HG03045 (cell line): ENCODE results near the gene DPYD.
"Not testable (repeated sequence)": the region's sequence is repeated elsewhere in the genome, so short reads cannot be mapped to it uniquely, and the experiment has no call there.

Experiments used
- ATAC-seq: cut with Tn5 transposase; IDR thresholded peaks from one replicate; pipeline ENCODE4 v1.9.1; 2021; ENCODE audit warnings: mild to moderate bottlenecking, moderate library complexity; ENCODE audit not compliant: unreplicated experiment

Gene DPYD

DNA sequence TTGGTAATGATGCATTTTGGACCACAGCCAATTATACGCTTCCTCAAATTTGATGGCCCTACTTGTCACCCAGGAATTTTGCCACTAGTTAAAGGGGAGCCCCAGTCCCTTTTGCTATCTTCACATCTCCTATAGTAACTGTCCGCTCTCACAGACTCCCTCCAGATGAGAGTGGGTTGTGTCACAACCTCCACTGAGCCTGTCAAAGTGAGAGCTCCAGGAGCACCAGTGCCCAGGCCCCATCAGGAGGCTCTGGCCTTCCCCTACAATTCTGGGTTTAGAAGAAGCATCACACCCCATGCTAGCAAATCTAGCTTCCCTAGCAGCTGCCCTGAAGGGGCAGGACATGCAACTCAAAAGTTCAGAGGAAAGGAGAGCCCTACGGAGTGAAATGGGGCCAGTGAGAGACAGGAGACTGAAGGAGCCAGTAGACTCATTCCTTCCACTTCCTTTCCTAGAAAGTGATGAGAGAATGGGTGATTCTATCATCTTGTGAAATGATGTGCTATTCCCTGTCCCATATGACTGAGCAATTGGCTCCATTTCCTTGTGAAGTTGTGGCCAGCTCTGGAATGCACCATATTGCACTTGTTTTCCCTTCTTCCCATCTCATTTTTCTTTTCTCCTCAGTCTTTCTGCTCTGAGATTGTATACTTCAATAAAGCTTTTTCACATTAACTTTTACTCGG lies 541.3 kb downstream of the DPYD start:
- ATAC-seq, result no peak

- no peak for ATAC-seq
These were observed 542.2 kb downstream of the DPYD start for GRCh38 chr1:97378596-97378995.

- no peak for ATAC-seq
These were observed 543.3 kb downstream of the DPYD start for GRCh38 chr1:97377432-97378034.

GRCh38 chr1:97373000-97373399 lies 547.8 kb downstream of the DPYD start:
- no peak for ATAC-seq

DNA sequence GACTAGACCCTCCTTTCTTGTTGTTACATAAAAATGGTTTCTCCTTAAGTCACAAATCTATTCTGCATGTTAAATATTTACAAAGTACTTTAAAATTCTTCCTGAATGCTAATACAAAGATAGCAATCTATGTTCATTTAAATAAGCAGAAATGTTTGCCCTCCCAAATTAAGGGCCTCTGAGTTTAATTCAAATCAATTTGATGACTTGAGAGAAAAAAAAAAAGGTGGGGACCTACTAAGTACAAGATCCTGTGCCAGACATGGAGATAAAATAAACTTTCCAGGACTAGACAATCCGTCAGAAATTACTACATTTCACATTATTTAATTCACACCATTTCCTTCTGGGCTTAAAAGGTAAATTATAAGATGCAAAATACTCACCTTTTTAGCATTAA lies 548.3 kb downstream of the DPYD start:
- ATAC-seq, result no peak

GRCh38 chr1:97368296-97368695 lies 552.5 kb downstream of the DPYD start:
- ATAC-seq, result no peak

DNA sequence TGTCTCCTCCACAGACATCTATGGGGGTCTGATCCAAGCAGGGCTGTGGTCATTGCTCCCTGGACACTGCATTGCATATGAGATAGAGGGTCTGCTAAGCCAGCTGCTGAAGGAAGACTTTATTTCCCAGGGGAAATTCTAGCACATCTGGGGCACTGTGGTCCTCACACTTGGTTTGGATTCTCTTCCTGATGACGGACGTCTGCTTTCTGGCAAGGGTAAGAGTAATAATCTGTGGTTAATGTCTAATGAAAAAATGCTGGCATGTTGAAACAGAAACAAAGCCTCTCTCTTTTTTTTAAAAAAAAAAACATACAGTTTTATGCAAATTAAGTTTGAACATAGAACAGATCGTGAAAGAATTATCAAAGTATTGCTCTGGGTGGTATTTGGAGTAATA lies 553.9 kb downstream of the DPYD start:
- no peak for ATAC-seq

- no peak for ATAC-seq
These were observed 555.8 kb downstream of the DPYD start for GRCh38 chr1:97365026-97365425.

- no peak for ATAC-seq
These were observed 556.7 kb downstream of the DPYD start for GRCh38 chr1:97364086-97364485.

DNA sequence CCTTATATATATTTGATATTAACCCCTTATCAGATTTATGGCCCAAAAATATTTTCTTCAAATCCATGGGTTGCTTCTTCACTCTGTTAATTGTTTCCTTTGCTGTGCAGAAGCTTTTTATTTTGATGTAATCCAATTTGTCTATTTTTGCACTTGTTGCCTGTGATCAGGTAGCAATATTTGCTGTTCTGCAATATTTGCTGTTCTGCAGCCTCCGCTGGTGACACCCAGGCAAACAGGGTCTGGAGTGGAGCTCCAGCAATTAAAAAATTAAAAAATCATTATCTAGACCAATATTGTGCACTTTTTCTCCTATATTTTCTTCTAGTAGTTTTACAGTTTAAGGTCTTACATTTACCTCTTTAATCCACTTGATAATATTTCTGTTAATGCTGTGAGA lies 564.5 kb downstream of the DPYD start:
- no peak for ATAC-seq

- no peak for ATAC-seq
These were observed 567.9 kb downstream of the DPYD start for GRCh38 chr1:97352936-97353382.

- no peak for ATAC-seq
These were observed 569.0 kb downstream of the DPYD start for GRCh38 chr1:97351846-97352245.

- no peak for ATAC-seq
These were observed 570.2 kb downstream of the DPYD start for GRCh38 chr1:97350662-97351061.

DNA sequence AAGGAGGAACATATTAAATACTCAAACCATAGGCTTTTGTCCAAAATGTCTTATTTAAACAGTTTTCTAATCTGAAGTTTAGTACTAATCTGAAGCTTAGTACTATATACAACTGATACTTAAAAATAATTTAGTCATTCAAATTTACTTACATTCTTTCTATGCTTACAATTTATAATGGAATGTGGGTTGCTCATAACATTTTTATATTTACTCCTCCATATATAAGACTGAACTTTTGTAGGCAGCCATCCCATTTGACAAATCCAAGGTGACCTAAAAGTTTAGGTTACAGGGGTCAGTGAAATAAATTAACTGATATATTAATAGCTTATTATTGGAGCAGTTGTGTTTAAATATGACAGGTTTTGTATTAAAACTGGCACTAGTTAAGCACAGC lies 570.6 kb downstream of the DPYD start:
- no peak for ATAC-seq

- not testable (repeated sequence) for ATAC-seq
These were observed 571.0 kb downstream of the DPYD start for GRCh38 chr1:97349794-97350193.

- ATAC-seq, result no peak
These were observed 572.1 kb downstream of the DPYD start for GRCh38 chr1:97348599-97349265.

- ATAC-seq, result no peak
These were observed 579.9 kb downstream of the DPYD start for GRCh38 chr1:97340951-97341350.

DNA sequence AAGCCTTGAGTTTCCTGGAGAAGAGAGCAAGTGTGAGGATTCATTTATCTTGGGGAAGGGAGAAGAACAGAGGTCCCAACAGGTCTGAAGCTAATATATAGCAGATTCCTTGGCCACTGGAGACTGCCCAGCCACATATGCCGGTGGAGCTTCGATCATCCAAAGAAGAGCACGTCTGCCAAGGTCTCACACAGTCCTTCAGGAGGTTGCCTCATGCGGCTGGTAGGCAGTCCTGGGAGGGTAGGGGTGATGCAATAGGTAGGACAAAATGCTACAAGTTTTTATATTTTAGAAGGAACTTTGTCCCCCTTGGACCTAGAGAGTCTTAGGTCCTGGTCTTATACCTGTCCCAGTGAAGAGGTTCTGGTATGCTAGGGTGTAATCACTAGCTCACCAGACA lies 582.5 kb downstream of the DPYD start:
- no peak for ATAC-seq

GRCh38 chr1:97337250-97338030 lies 583.4 kb downstream of the DPYD start:
- no peak for ATAC-seq

DNA sequence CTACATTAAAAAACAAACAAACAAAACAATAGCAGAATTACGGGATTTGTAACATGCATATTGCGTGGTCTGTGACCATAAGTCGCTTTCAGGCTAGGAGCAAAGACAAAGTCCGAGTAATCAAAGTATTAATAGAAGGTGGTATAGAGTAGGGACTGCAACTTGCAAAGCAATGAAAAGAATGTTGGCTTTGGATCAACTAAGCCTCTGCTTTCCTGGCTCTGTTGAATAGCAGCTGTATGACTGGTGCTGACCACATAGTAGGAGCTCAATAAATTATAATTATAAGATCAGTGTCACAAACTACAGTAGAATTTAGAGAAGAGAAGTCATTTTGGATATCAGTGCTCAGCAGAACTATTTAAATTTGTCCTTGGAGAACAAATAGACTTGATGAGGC lies 586.4 kb downstream of the DPYD start:
- no peak for ATAC-seq

- ATAC-seq, result no peak
These were observed 588.1 kb downstream of the DPYD start for GRCh38 chr1:97332716-97333115.
